H7 (cell line): ENCODE data around the gene NDFIP1. TPM values are rescaled to one million over a fixed set of nuclear protein-coding genes. Genes with fewer than 3 reads are reported as not detected.

ENCODE experiments used
- DNase-seq: peaks from one replicate; pipeline ENCODE4 v3.0.0; 2012
- H3K27me3 ChIP-seq: 2 replicates; pipeline ENCODE4 v1.6.0; 2011; ENCODE audit warnings: mild to moderate bottlenecking, low read length; ENCODE audit not compliant: control insufficient read depth, insufficient read depth
- H3K36me3 ChIP-seq: replicated peaks from 2 replicates; pipeline ENCODE4 v1.5.1; 2011; ENCODE audit warnings: low read length; ENCODE audit not compliant: control insufficient read depth, insufficient read depth
- H3K4me3 ChIP-seq: 2 replicates; pipeline ENCODE4 v1.5.1; 2011; ENCODE audit warnings: low read depth, mild to moderate bottlenecking, control low read depth, low read length, moderate library complexity; ENCODE audit not compliant: insufficient read depth
- total RNA-seq: library from RNA; depleted of rRNA; stranded (reverse); fragments of >200 nt; shearing (Covaris generic); gene quantifications from 2 replicates; pipeline ENCODE4 v1.2.3, GENCODE V29; 2014; rRNA removed

NDFIP1 gene
- total RNA-seq, 1 experiment from 2014 or later: 45.7 TPM

DNA sequence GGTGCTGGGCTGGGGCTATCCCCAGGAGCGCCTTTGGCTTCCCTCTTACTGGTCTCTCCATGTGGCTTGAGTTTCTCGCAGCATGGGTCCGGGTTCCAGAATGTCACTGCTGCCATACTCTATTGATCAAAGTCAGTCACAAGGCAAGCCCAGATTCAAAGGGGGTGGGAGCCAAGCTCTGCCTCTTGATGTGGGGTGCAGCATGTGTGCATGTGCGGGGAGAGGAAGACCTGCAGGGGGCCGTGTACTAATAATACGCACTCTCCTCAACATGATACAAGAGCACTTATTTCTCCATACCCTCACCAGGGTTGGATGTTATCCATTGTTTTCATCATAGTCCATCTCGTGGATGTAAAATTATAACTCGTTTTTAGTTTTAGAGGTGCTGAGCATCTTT, 81.2 kb downstream of the NDFIP1 start:
- DNase-seq: no peak
- Histone ChIP-seq H3K36me3 (no peaks in the 10 kb centered on the region), H3K4me3 (no peak overlapping the region), H3K27me3 (no peaks in the 10 kb centered on the region)

DNA sequence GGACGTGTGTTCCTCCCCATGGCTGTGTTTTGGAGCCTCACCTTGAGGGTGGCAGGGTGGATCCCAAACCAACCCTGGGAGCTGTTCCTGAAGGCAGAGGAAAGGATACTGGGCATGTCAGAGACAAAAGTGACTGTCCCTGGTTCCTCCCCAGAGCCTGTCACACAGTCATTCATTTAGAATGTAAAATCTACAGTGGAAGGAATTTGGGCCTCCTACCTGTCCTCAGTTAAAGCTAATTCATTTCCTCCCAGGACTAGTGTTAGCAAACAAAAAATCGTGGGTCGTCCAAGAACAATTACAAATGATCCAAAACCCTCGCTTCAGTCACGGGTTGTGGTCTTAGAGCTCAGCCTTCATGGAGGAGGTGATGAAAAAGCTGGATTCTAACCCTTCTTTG, 83.2 kb downstream of the NDFIP1 start:
- DNase-seq: no peak
- no peaks in the 10 kb centered on the region for H3K27me3 ChIP-seq
- no peak overlapping the region for H3K4me3 ChIP-seq
- no peaks in the 10 kb centered on the region for H3K36me3 ChIP-seq

DNA sequence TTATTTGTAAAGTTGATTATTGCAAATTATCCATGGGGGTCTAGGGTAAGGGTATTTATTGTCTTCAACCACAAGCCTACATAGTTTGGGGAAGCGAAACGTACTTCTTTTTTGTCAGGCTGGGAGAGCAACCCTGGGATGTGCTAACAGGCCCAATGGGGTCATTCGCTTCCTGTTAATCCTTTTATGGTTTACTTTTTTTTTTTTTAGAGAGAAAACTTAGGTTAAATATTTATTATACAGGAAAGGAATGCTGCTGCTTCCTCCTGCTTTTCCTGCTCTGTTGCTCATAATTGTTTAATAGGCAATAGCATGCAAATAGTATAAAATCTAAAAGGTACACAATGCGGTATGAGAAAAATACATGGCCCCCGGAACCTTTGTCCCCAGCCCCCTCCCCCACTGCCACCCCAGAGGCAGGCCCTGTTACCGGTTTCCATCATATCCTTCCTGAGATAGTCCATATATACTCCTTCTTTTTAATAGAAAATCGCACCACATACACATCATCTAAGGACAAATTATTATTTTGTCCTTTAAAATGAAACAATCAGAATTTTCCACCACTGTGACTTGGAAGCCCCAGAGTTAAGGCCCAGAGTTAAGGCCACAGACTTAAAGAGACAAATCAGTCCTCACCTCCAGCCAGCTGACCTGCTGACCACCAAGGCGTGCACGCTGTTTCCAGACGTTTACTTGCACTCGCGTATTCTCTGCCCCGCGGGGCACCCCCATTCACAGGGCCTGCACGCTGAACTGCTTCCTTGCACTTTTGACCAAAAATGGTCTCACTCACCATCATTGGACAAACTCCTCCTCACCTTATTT, 83.9 kb downstream of the NDFIP1 start:
- no peak for DNase-seq

DNA sequence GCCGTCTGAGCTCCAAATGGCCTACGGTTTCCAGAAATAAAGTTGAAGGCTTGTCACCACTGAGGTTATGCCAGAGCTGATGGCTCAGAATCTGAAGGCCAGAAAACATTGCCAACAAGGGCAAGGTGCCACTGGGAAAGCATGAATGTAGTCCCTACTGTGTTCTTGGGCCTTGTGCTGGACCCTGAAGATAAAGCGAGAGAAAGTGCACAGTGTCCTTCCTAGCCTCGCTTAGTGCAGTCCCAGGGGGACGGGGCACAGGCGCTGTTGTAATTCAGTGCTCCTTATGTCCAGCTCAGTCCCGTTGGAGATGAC, 84.5 kb downstream of the NDFIP1 start:
- Histone ChIP-seq H3K36me3 (no peaks in the 10 kb centered on the region), H3K4me3 (no peak overlapping the region), H3K27me3 (no peaks in the 10 kb centered on the region)
- DNase-seq: no peak

More for the DNA sequence above, 83.9 kb downstream of the NDFIP1 start:
- no peaks in the 10 kb centered on the region for H3K36me3 ChIP-seq
- no peaks in the 10 kb centered on the region for H3K27me3 ChIP-seq
- H3K4me3 ChIP-seq: no peak overlapping the region

DNA sequence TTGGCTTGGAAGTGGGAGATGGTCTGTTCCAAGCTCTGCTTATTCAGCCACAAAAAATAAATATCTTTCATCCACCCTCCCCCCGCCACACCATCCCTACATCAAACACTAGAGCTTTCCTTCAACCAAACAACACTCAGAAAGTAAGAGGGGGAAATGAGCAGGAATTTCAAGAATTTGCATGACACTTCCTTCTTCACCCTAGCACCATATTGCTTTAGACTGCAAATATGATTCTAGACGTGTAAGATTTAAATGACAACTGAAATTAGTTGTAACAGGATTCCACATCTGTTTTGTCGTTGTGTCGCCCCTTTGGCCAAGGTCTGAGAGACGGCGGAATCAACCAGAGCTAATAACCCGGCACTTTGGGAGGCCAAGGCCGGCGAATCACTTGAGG, 88.5 kb downstream of the NDFIP1 start:
- DNase-seq: no peak
- H3K4me3 ChIP-seq: no peak overlapping the region
- no peaks in the 10 kb centered on the region for H3K36me3 ChIP-seq
- no peaks in the 10 kb centered on the region for H3K27me3 ChIP-seq

DNA sequence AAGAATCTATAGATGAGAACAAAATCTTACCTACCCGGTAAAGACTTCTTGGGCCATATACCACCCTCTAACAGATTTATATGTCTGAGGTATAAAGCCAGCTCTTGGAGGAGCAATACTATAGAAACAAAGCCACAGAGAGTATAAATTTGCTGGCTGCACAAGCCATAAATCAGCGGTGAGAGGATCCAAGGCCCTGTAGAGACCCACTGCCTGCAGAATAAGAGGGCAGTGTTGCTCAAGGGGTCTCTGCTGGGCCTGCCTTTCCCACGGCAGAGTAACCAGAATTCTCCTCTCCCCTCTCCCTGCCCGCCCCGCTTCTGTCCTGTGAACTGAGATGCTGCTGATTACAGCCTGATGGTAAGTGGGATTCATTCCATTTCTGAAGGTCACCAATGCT, 89.2 kb downstream of the NDFIP1 start:
- no peak for DNase-seq
- Histone ChIP-seq H3K27me3 (no peaks in the 10 kb centered on the region), H3K4me3 (no peak overlapping the region), H3K36me3 (no peaks in the 10 kb centered on the region)

DNA sequence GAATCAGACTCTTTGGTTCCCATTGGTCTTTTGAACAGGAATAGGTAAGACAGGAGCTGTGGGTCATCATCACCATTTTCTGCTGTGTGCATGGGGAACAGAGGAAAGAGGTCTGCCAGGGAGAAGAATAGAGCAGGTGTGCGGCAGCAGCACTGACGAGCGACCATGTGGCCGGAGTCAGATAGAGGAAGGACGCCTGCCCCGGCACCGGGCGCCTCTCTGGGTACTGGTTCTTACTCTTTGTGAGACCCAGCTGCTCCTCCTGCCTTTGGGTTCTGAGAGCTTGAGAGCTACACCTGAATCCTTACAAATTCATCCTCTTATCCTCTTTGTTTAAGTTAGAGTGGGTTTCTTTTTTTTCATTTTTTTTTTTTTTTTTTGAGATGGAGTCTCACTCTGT, 90.8 kb downstream of the NDFIP1 start:
- no peak for DNase-seq
- Histone ChIP-seq H3K27me3 (no peaks in the 10 kb centered on the region), H3K36me3 (no peaks in the 10 kb centered on the region), H3K4me3 (no peak overlapping the region)

DNA sequence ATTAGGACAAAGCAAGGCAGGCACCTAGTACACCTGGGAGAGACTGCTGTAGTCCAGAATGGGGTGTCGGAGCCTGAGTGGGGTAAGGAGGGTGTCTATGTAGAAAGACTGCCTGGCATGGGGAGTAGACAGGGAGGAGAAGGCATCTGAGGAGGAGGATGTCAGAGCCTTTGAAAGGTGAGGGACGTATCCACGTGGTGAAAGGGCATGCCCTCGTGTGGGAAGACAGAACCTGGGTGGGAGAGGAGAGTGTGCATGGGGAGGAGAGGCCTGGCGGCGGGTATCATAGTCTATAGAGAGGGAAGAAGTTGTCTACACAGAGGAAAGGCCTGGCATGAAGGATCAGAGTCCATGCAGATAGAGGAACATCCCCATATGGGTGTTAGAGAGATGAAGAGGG, 91.8 kb downstream of the NDFIP1 start:
- no peak for DNase-seq
- H3K36me3 ChIP-seq: no peaks in the 10 kb centered on the region
- no peak overlapping the region for H3K4me3 ChIP-seq
- H3K27me3 ChIP-seq: no peaks in the 10 kb centered on the region

DNA sequence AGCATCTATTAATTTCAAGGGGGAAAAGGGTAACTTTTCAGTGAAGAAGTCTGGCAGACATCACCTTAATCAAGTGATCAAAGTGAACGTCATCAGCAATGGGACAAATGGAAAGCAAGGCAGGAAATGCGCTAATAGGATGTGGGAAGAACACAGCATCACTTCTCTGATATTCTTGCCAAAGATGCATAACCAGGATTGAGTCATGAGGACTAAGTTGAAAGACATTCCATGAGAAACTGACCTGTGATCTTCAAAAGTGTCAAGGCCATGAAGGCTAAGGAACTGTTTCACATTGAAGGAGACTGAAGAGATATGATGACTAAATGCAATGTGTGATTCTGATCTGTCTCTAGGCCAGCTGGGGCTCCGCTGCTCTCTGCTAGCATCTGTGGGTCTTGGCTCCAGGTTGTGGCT, 92.9 kb downstream of the NDFIP1 start:
- DNase-seq: no peak
- H3K27me3 ChIP-seq: no peaks in the 10 kb centered on the region
- H3K4me3 ChIP-seq: no peak overlapping the region
- no peaks in the 10 kb centered on the region for H3K36me3 ChIP-seq

DNA sequence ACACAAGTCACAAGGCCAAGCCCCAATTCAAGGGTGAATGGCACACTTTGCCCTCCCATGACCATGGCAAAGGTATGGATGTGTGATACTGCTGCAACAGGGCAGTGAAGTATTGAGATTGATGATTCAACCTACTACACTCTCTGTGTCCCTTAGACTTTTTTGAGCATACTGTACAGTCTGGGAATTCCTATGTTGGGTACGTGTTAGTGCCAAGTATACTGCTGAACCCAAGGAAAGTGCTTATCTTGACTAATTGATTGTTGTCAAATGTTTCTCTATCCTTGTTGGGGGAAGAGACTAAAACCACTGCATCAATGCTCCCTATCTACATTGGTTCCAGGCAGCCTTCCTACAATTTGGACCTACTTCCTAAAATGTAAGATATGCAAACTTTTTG, 93.7 kb downstream of the NDFIP1 start:
- H3K4me3 ChIP-seq: no peak overlapping the region
- DNase-seq: no peak
- no peaks in the 10 kb centered on the region for H3K36me3 ChIP-seq
- H3K27me3 ChIP-seq: no peaks in the 10 kb centered on the region

Other genes starting within 250 kb of the NDFIP1 start
- 66.8 and 67.1 TPM in 2 replicates for gene PCDH1, start 230.4 kb upstream of the NDFIP1 start, total RNA-seq
- 61.7 and 83.1 TPM in 2 replicates for gene DELE1, start 184.9 kb upstream of the NDFIP1 start, total RNA-seq
- gene PCDH12, start 150.6 kb upstream of the NDFIP1 start, total RNA-seq: 0.10 TPM in 1 of 2 replicates, not detected in the other
- gene RNF14, start 139.7 kb upstream of the NDFIP1 start, total RNA-seq: 52.3 and 55.3 TPM in 2 replicates
- gene GNPDA1, start 95.8 kb upstream of the NDFIP1 start, total RNA-seq: 72.2 and 87.0 TPM in 2 replicates
- 71.7 and 93.3 TPM in 2 replicates for gene SPRY4, start 216.2 kb downstream of the NDFIP1 start, total RNA-seq